Measurements from ENCODE around the gene RGS7. TPM values are rescaled to one million over a fixed set of nuclear protein-coding genes. Genes with fewer than 3 reads are reported as not detected.

Gene RGS7
- total RNA-seq, 1 experiment from 2014 or later, result 1.5 TPM

DNA sequence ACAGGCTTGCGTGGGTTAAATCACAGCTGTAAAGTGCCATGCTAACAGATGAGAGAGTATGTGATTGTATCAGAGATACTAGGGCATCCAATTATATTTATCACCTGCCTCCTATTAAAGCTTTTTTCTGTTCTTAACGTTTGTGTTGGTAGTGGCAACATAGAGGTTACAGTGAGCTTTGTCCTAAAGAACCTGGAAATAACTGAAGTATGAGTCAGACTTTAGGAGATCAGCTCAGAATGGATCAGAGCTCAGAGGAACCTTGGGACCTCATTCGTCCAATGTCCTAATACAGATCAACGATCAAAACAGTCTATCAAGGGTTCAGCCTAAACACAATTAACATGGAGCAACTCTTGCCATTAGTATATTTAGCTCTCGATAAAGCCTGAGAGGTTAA is 81.0 kb downstream of the RGS7 start:
- Histone ChIP-seq H4K5ac (ENCODE audit: insufficient read length, low read depth, low read length) (no peak overlapping the region), H3K9me3 (ENCODE audit: control insufficient read depth, low read depth, low read length) (no peaks in the 10 kb centered on the region), H3K27ac (ENCODE audit: insufficient read length, low read depth, low read length) (no peak overlapping the region), H3K79me1 (ENCODE audit: insufficient read depth, low read depth, low read length, poor library complexity, severe bottlenecking) (no peaks in the 10 kb centered on the region), H2BK15ac (ENCODE audit: low read depth, low read length) (no peak overlapping the region), H3K56ac (ENCODE audit: insufficient read length, low read depth, low read length) (no peak overlapping the region), H3K79me2 (ENCODE audit: insufficient read depth, low read length) (no peaks in the 10 kb centered on the region), H2BK5ac (ENCODE audit: insufficient read length, low read length) (no peak overlapping the region), H2BK20ac (ENCODE audit: low read depth, low read length, poor library complexity, severe bottlenecking) (no peak overlapping the region), H3K4ac (ENCODE audit: low read depth, low read length) (no peak overlapping the region), H3K4me2 (ENCODE audit: insufficient read depth, insufficient read length, low read length) (no peak overlapping the region), H3K14ac (ENCODE audit: insufficient read depth, low read length) (no peak overlapping the region), H4K91ac (ENCODE audit: insufficient read length, low read depth, low read length) (no peak overlapping the region), H3K18ac (ENCODE audit: insufficient read length, low read depth, low read length) (no peak overlapping the region), H3T11ph (ENCODE audit: low read length) (no peak overlapping the region), H3K9ac (ENCODE audit: extremely low read depth, insufficient read length, low read length) (no peak overlapping the region), H2AK5ac (ENCODE audit: insufficient read length, low read length) (no peak overlapping the region), H3K27me3 (ENCODE audit: insufficient read depth, low read length) (no peaks in the 10 kb centered on the region), H4K8ac (replicated peaks; ENCODE audit: insufficient read length, low read depth, low read length) (no peak overlapping the region), H4K20me1 (ENCODE audit: control insufficient read depth, insufficient read depth, insufficient read length) (no peaks in the 10 kb centered on the region), H3K23ac (ENCODE audit: insufficient read length, low read depth, low read length) (no peak overlapping the region), H2BK12ac (ENCODE audit: insufficient read length, low read depth, low read length) (no peak overlapping the region), H2AFZ (ENCODE audit: low read length) (no peak overlapping the region), H2BK120ac (ENCODE audit: low read depth, low read length, poor library complexity, severe bottlenecking) (no peak overlapping the region), H3K23me2 (ENCODE audit: insufficient read length, low read depth, low read length, poor library complexity, severe bottlenecking) (no peaks in the 10 kb centered on the region), H3K4me1 (ENCODE audit: insufficient read depth, low read length) (no peaks in the 10 kb centered on the region)
- TF ChIP-seq, protein P1, sequence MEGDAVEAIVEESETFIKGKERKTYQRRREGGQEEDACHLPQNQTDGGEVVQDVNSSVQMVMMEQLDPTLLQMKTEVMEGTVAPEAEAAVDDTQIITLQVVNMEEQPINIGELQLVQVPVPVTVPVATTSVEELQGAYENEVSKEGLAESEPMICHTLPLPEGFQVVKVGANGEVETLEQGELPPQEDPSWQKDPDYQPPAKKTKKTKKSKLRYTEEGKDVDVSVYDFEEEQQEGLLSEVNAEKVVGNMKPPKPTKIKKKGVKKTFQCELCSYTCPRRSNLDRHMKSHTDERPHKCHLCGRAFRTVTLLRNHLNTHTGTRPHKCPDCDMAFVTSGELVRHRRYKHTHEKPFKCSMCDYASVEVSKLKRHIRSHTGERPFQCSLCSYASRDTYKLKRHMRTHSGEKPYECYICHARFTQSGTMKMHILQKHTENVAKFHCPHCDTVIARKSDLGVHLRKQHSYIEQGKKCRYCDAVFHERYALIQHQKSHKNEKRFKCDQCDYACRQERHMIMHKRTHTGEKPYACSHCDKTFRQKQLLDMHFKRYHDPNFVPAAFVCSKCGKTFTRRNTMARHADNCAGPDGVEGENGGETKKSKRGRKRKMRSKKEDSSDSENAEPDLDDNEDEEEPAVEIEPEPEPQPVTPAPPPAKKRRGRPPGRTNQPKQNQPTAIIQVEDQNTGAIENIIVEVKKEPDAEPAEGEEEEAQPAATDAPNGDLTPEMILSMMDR (conservative IDR thresholded peaks at IDR 0.05), result no peak
- Mint-ChIP-seq H3K4me1 (peaks cover 3 to 12% of the 10 kb centered on the region in 2 experiments; a peak in 3 of 4 replicates), H3K4me3 (no peak overlapping the region), H3K36me3 (ENCODE audit: insufficient read depth in 1 of 3, low read depth in 3 of 3) (peaks cover 11 to 26% (median 15%) of the 10 kb centered on the region in 3 experiments), H3K27me3 (ENCODE audit: low read depth) (no peaks in the 10 kb centered on the region), H3K9me3 (peaks cover 20 to 22% of the 10 kb centered on the region in 2 experiments), H3K27ac (no peak overlapping the region)
- DNase-seq, result no peak
- WGBS (ENCODE audit: extremely low coverage, insufficient read length, low lambda C conversion rate), result no CpG with 5 or more reads among the region's 5 CpGs
